IPS DF 6.9 (cell line): ENCODE data around the gene ZNF175.
A peak's percentile ranks its signal among the peaks of the same experiment; 100 is the strongest.

ENCODE experiments used
- DNase-seq: peaks from one replicate; pipeline ENCODE4 v3.0.0-alpha.2; 2013; ENCODE audit warnings: low read depth, low spot score
- H3K27ac ChIP-seq: one replicate; pipeline ENCODE4 v1.5.1; 2013; ENCODE audit warnings: low read length, control low read depth
- H3K27me3 ChIP-seq: 2 replicates; pipeline ENCODE4 v1.6.1; 2013; ENCODE audit warnings: mild to moderate bottlenecking, low read length; ENCODE audit not compliant: control insufficient read depth, insufficient read depth
- H3K36me3 ChIP-seq: 2 replicates; pipeline ENCODE4 v1.6.1; 2013; ENCODE audit warnings: low read length; ENCODE audit not compliant: control insufficient read depth, insufficient read depth
- H3K4me1 ChIP-seq: 2 replicates; pipeline ENCODE4 v1.6.1; 2013; ENCODE audit warnings: low read length; ENCODE audit not compliant: control insufficient read depth, insufficient read depth
- H3K4me3 ChIP-seq: 2 replicates; pipeline ENCODE4 v1.5.1; 2013; ENCODE audit warnings: mild to moderate bottlenecking, low read length
- H3K9me3 ChIP-seq: 2 replicates; pipeline ENCODE4 v1.6.1; 2013; ENCODE audit warnings: low read length, inconsistent platforms; ENCODE audit not compliant: control insufficient read depth, insufficient read depth
- WGBS: extraction: QIAGEN DNeasy Blood & Tissue Kit; methylation state at CpG from one replicate; pipeline ENCODE4 v1.1.7; 2013; ENCODE audit warnings: mixed read lengths, missing lambda C conversion rate; ENCODE audit not compliant: insufficient read length, insufficient coverage; 5-methylcytosine and 5-hydroxymethylcytosine counted together

ZNF175 gene

GRCh38 chr19:51570962-51571575, at the start of gene ZNF175:
Gene ZNF175 (plus strand): TSS chr19:51571283. CDS start chr19:51573330, 2,047 bp downstream.
- peak; percentile 96 for DNase-seq
- Histone ChIP-seq H3K9me3 (no peaks in the 10 kb centered on the region), H3K36me3 (no peaks in the 10 kb centered on the region), H3K27me3 (no peaks in the 10 kb centered on the region; the same call in 1 of the 2 replicates), H3K4me1 (no peaks in the 10 kb centered on the region), H3K27ac (no peak within 1 kb of the TSS), H3K4me3 (peak within 1 kb of the TSS; percentile 80; the same call in 1 of the 2 replicates)
- WGBS = no CpG with 5 or more reads among the region's 30 CpGs

- H3K27ac ChIP-seq = no peak overlapping the region
- H3K4me1 ChIP-seq = no peaks in the 10 kb centered on the region
- no peaks in the 10 kb centered on the region for H3K9me3 ChIP-seq
- no peaks in the 10 kb centered on the region for H3K36me3 ChIP-seq
- no peaks in the 10 kb centered on the region for H3K27me3 ChIP-seq
- no peak overlapping the region for H3K4me3 ChIP-seq
- WGBS = no CpG with 5 or more reads among the region's 2 CpGs
- DNase-seq = no peak
Measured at GRCh38 chr19:51521357-51521756, 49.7 kb upstream of the ZNF175 start.

GRCh38 chr19:51521781-51522180, 49.3 kb upstream of the ZNF175 start:
- H3K4me1 ChIP-seq = no peaks in the 10 kb centered on the region
- no peaks in the 10 kb centered on the region for H3K27me3 ChIP-seq
- H3K27ac ChIP-seq = no peak overlapping the region
- WGBS = no CpG with 5 or more reads among the region's 2 CpGs
- no peak for DNase-seq
- H3K9me3 ChIP-seq = no peaks in the 10 kb centered on the region
- H3K4me3 ChIP-seq = no peak overlapping the region
- no peaks in the 10 kb centered on the region for H3K36me3 ChIP-seq

GRCh38 chr19:51524666-51525264, 46.3 kb upstream of the ZNF175 start:
- Histone ChIP-seq H3K27ac (no peak overlapping the region), H3K4me3 (no peak overlapping the region), H3K27me3 (no peaks in the 10 kb centered on the region), H3K4me1 (no peaks in the 10 kb centered on the region), H3K36me3 (no peaks in the 10 kb centered on the region), H3K9me3 (no peaks in the 10 kb centered on the region)
- no CpG with 5 or more reads among the region's 8 CpGs for WGBS
- DNase-seq = no peak

- H3K36me3 ChIP-seq = no peaks in the 10 kb centered on the region
- H3K4me3 ChIP-seq = no peak overlapping the region
- H3K4me1 ChIP-seq = no peaks in the 10 kb centered on the region
- no peaks in the 10 kb centered on the region for H3K9me3 ChIP-seq
- no CpG with 5 or more reads among the region's 4 CpGs for WGBS
- no peak overlapping the region for H3K27ac ChIP-seq
- DNase-seq = no peak
- no peaks in the 10 kb centered on the region for H3K27me3 ChIP-seq
Measured at GRCh38 chr19:51525651-51526050, 45.4 kb upstream of the ZNF175 start.

GRCh38 chr19:51529301-51529700, 41.8 kb upstream of the ZNF175 start:
- H3K4me3 ChIP-seq = no peak overlapping the region
- DNase-seq = no peak
- no CpG with 5 or more reads among the region's 2 CpGs for WGBS
- no peak overlapping the region for H3K27ac ChIP-seq
- H3K36me3 ChIP-seq = no peaks in the 10 kb centered on the region
- H3K9me3 ChIP-seq = no peaks in the 10 kb centered on the region
- peaks cover 4% of the 10 kb centered on the region; the same call in 1 of the 2 replicates for H3K4me1 ChIP-seq
- no peaks in the 10 kb centered on the region for H3K27me3 ChIP-seq

- peaks cover 4% of the 10 kb centered on the region; the same call in 1 of the 2 replicates for H3K4me1 ChIP-seq
Measured at GRCh38 chr19:51530616-51531015, 40.5 kb upstream of the ZNF175 start.

GRCh38 chr19:51531349-51532315, 39.5 kb upstream of the ZNF175 start, which contains the start of gene SIGLEC6:
Gene SIGLEC6 (minus strand): TSS chr19:51531670. CDS start chr19:51531648, 22 bp downstream.
- DNase-seq = peak; percentile 11
- no peaks in the 10 kb centered on the region for H3K27me3 ChIP-seq
- H3K9me3 ChIP-seq = no peaks in the 10 kb centered on the region
- peaks cover 4% of the 10 kb centered on the region; the same call in 1 of the 2 replicates for H3K4me1 ChIP-seq
- H3K36me3 ChIP-seq = no peaks in the 10 kb centered on the region
- no peak within 1 kb of the TSS for H3K4me3 ChIP-seq
- H3K27ac ChIP-seq = no peak within 1 kb of the TSS
- WGBS = no CpG with 5 or more reads among the region's 25 CpGs

More at GRCh38 chr19:51530616-51531015, 40.5 kb upstream of the ZNF175 start:
- no CpG with 5 or more reads among the region's 8 CpGs for WGBS
- no peak overlapping the region for H3K4me3 ChIP-seq
- no peak for DNase-seq
- H3K27me3 ChIP-seq = no peaks in the 10 kb centered on the region
- H3K36me3 ChIP-seq = no peaks in the 10 kb centered on the region
- H3K9me3 ChIP-seq = no peaks in the 10 kb centered on the region
- H3K27ac ChIP-seq = no peak overlapping the region

GRCh38 chr19:51535535-51535934, 35.5 kb upstream of the ZNF175 start:
- Histone ChIP-seq H3K4me3 (no peak overlapping the region), H3K27me3 (no peaks in the 10 kb centered on the region), H3K9me3 (no peaks in the 10 kb centered on the region), H3K36me3 (no peaks in the 10 kb centered on the region), H3K4me1 (peaks cover 4% of the 10 kb centered on the region; the same call in 1 of the 2 replicates), H3K27ac (no peak overlapping the region)
- DNase-seq = no peak
- WGBS = no CpG with 5 or more reads among the region's 1 CpG

- Histone ChIP-seq H3K27ac (no peak overlapping the region), H3K9me3 (no peaks in the 10 kb centered on the region), H3K4me3 (no peak overlapping the region), H3K4me1 (no peaks in the 10 kb centered on the region), H3K27me3 (no peaks in the 10 kb centered on the region), H3K36me3 (no peaks in the 10 kb centered on the region)
- DNase-seq = no peak
- no CpG with 5 or more reads among the region's 4 CpGs for WGBS
Measured at GRCh38 chr19:51539821-51540366, 31.2 kb upstream of the ZNF175 start.
